HepG2 (cell line): ENCODE results near the gene CAPZB. TPM values are rescaled to one million over a fixed set of nuclear protein-coding genes. Genes with fewer than 3 reads are reported as not detected.

Experiments used
- DPF2 ChIP-seq: sonication (generic); formaldehyde crosslinking; IDR thresholded peaks from 2 replicates; pipeline ENCODE4 v1.4.0; 2020; ENCODE audit warnings: mild to moderate bottlenecking, low read depth, missing genetic modification reagents, borderline replicate concordance
- FOSL1 ChIP-seq: sonication (generic); formaldehyde crosslinking; IDR thresholded peaks from 2 replicates; pipeline ENCODE4 v1.9.0; 2021; ENCODE audit warnings: missing genetic modification reagents, borderline replicate concordance
- FOXP4 ChIP-seq: sonication (generic); formaldehyde crosslinking; IDR thresholded peaks from 2 replicates; pipeline ENCODE4 v1.4.0; 2020; ENCODE audit warnings: missing genetic modification reagents
- FUBP1 ChIP-seq: sonication (generic); formaldehyde crosslinking; IDR thresholded peaks from 2 replicates; pipeline ENCODE4 v1.5.1; 2020; ENCODE audit warnings: missing genetic modification reagents, mild to moderate bottlenecking, borderline replicate concordance
- MZF1 ChIP-seq: sonication (generic); formaldehyde crosslinking; IDR thresholded peaks from 2 replicates; pipeline ENCODE4 v1.8.1; 2023; ENCODE audit warnings: mild to moderate bottlenecking, missing genetic modification reagents, borderline replicate concordance
- NFIB ChIP-seq: sonication (generic); formaldehyde crosslinking; IDR thresholded peaks from 2 replicates; pipeline ENCODE4 v1.9.0; 2021; ENCODE audit warnings: missing genetic modification reagents, mild to moderate bottlenecking, borderline replicate concordance
- RAD51 ChIP-seq: fragments of 450-650 bp; IDR thresholded peaks from 2 replicates; pipeline ENCODE4 v1.6.1; 2016; ENCODE audit warnings: borderline replicate concordance
- RORA ChIP-seq: sonication (generic); formaldehyde crosslinking; IDR thresholded peaks from 2 replicates; pipeline ENCODE4 v1.5.0; 2020; ENCODE audit warnings: mild to moderate bottlenecking, missing genetic modification reagents, moderate library complexity
- ZEB1 ChIP-seq: IDR thresholded peaks from 2 replicates; pipeline ENCODE4 v1.6.1; 2012; ENCODE audit warnings: mild to moderate bottlenecking, low read depth, inconsistent platforms; ENCODE audit not compliant: insufficient replicate concordance
- ZFP82 ChIP-seq: sonication (generic); formaldehyde crosslinking; IDR thresholded peaks from 2 replicates; pipeline ENCODE4 v1.5.1; 2020; ENCODE audit warnings: mild to moderate bottlenecking, missing genetic modification reagents, borderline replicate concordance
- ZMAT3 ChIP-seq: sonication (generic); formaldehyde crosslinking; conservative IDR thresholded peaks from 2 replicates; pipeline ENCODE4 v1.7.0; 2021; ENCODE audit warnings: missing genetic modification reagents
- ZNF205 ChIP-seq: IDR thresholded peaks from 2 replicates; pipeline ENCODE4 v1.6.1; 2018; ENCODE audit warnings: missing biosample characterization, missing genetic modification reagents
- ZNF546 ChIP-seq: sonication (generic); formaldehyde crosslinking; conservative IDR thresholded peaks from 2 replicates; pipeline ENCODE4 v1.8.1; 2023; ENCODE audit warnings: mild to moderate bottlenecking, missing genetic modification reagents
- ZNF550 ChIP-seq: sonication (generic); formaldehyde crosslinking; IDR thresholded peaks from 2 replicates; pipeline ENCODE4 v1.4.0; 2020; ENCODE audit warnings: mild to moderate bottlenecking, missing genetic modification reagents, borderline replicate concordance
- ZNF772 ChIP-seq: sonication (generic); formaldehyde crosslinking; IDR thresholded peaks from 2 replicates; pipeline ENCODE4 v1.5.0; 2020; ENCODE audit warnings: mild to moderate bottlenecking, missing genetic modification reagents
- ZNF790 ChIP-seq: sonication (generic); formaldehyde crosslinking; IDR thresholded peaks from 2 replicates; pipeline ENCODE4 v1.8.0; 2022; ENCODE audit warnings: missing genetic modification reagents, mild to moderate bottlenecking, borderline replicate concordance
- polyA plus RNA-seq, 8 experiments: library from polyadenylated mRNA; depleted of rRNA in 3 of 8; stranded (reverse) in 7 of 8; unstranded in 1 of 8; fragments of >200 nt; fragmentation: Illumina TruSeq in 4 of 8; extraction: Trizol in 4 of 8; gene quantifications; 2 replicates each; pipeline versions ENCODE4 v1.2.1 to v1.2.3, GENCODE V29; 2011 to 2016; ENCODE audit warnings: low read depth in 4 of 8, missing spikeins in 1 of 8, mixed read lengths in 1 of 8; ENCODE audit not compliant: insufficient read depth in 1 of 8
- total RNA-seq, 5 experiments: library from RNA; depleted of rRNA; stranded (reverse); fragments of >200 nt; fragmentation: Illumina TruSeq; extraction: Trizol; gene quantifications; 2 replicates each; pipeline ENCODE4 v1.2.3, GENCODE V29; 2016; ENCODE audit warnings: low read depth in 1 of 5
- TF ChIP-seq, protein P1 (sequence below): sonication (generic); formaldehyde crosslinking; IDR thresholded peaks from 2 replicates; pipeline ENCODE4 v1.4.0; 2020; ENCODE audit warnings: mild to moderate bottlenecking, low read depth, missing genetic modification reagents
- TF ChIP-seq, protein P2 (sequence below): sonication (generic); formaldehyde crosslinking; IDR thresholded peaks from 2 replicates; pipeline ENCODE4 v1.4.0; 2020; ENCODE audit warnings: missing genetic modification reagents, mild to moderate bottlenecking, borderline replicate concordance
- TF ChIP-seq, protein P3 (sequence below): sonication (generic); formaldehyde crosslinking; IDR thresholded peaks from 2 replicates; pipeline ENCODE4 v1.5.0; 2020; ENCODE audit warnings: mild to moderate bottlenecking, missing genetic modification reagents

The CAPZB gene
- total and polyA plus RNA-seq, 2 of the 13 experiments (the other 11 are each of a cell fraction or from before 2014, with no cell fraction given), result 58.9 to 76.9 TPM

GRCh38 chr1:19311931-19312781 is 173.2 kb downstream of the CAPZB start, which contains the start of the genes AKR7A2 and SLC66A1 (continued):
- TF ChIP-seq, protein P1, sequence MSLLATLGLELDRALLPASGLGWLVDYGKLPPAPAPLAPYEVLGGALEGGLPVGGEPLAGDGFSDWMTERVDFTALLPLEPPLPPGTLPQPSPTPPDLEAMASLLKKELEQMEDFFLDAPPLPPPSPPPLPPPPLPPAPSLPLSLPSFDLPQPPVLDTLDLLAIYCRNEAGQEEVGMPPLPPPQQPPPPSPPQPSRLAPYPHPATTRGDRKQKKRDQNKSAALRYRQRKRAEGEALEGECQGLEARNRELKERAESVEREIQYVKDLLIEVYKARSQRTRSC, result 0 out of 2 replicates have a peak, but pooled peaks have one; percentile 66
- 0 out of 2 replicates have a peak, but pooled peaks have one; percentile 12 for TF ChIP-seq ZNF550
- TF ChIP-seq, protein P2, sequence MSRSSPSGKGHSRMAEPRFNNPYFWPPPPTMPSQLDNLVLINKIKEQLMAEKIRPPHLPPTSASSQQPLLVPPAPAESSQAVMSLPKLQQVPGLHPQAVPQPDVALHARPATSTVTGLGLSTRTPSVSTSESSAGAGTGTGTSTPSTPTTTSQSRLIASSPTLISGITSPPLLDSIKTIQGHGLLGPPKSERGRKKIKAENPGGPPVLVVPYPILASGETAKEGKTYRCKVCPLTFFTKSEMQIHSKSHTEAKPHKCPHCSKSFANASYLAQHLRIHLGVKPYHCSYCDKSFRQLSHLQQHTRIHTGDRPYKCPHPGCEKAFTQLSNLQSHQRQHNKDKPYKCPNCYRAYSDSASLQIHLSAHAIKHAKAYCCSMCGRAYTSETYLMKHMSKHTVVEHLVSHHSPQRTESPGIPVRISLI (CRISPR knock-in tag), result 0 out of 2 replicates have a peak, but pooled peaks have one; percentile 29
- TF ChIP-seq NFIB (CRISPR knock-in tag), result no peak
- TF ChIP-seq RORA (CRISPR knock-in tag), result no peak
- peak; percentile 65; the same call in 1 of the 2 replicates for TF ChIP-seq ZFP82 (CRISPR knock-in tag)
- TF ChIP-seq ZNF205, result peak; percentile 48; the same call in 1 of the 2 replicates
- peak; percentile 52; the same call in 1 of the 2 replicates for TF ChIP-seq ZMAT3 (CRISPR knock-in tag)
- TF ChIP-seq, protein P3, sequence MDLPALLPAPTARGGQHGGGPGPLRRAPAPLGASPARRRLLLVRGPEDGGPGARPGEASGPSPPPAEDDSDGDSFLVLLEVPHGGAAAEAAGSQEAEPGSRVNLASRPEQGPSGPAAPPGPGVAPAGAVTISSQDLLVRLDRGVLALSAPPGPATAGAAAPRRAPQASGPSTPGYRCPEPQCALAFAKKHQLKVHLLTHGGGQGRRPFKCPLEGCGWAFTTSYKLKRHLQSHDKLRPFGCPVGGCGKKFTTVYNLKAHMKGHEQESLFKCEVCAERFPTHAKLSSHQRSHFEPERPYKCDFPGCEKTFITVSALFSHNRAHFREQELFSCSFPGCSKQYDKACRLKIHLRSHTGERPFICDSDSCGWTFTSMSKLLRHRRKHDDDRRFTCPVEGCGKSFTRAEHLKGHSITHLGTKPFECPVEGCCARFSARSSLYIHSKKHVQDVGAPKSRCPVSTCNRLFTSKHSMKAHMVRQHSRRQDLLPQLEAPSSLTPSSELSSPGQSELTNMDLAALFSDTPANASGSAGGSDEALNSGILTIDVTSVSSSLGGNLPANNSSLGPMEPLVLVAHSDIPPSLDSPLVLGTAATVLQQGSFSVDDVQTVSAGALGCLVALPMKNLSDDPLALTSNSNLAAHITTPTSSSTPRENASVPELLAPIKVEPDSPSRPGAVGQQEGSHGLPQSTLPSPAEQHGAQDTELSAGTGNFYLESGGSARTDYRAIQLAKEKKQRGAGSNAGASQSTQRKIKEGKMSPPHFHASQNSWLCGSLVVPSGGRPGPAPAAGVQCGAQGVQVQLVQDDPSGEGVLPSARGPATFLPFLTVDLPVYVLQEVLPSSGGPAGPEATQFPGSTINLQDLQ (CRISPR knock-in tag), result peak; percentile 67; the same call in 1 of the 2 replicates
- TF ChIP-seq FOXP4 (CRISPR knock-in tag), result no peak; the same call in 1 of the 2 replicates
- 0 out of 2 replicates have a peak, but pooled peaks have one; percentile 21 for TF ChIP-seq FOSL1 (CRISPR knock-in tag)
- TF ChIP-seq MZF1 (CRISPR knock-in tag), result no peak
- no peak; the same call in 1 of the 2 replicates for TF ChIP-seq ZNF790 (CRISPR knock-in tag)
- no peak for TF ChIP-seq RAD51
- TF ChIP-seq DPF2 (CRISPR knock-in tag), result 0 out of 2 replicates have a peak, but pooled peaks have one; percentile 49
- TF ChIP-seq ZNF546, result peak; percentile 52; the same call in 1 of the 2 replicates
- no peak for TF ChIP-seq ZEB1
- TF ChIP-seq ZNF772 (CRISPR knock-in tag), result peak; percentile 64; the same call in 1 of the 2 replicates
- peak; percentile 61; the same call in 1 of the 2 replicates for TF ChIP-seq FUBP1 (CRISPR knock-in tag)
